GM18505 (cell line): ENCODE data around the gene SPAG16.

ENCODE experiments used
- ATAC-seq: cut with Tn5 transposase; IDR thresholded peaks from one replicate; pipeline ENCODE4 v1.9.1; 2021; ENCODE audit not compliant: unreplicated experiment
- POLR2A ChIP-seq: IDR thresholded peaks from 4 replicates; pipeline ENCODE4 v1.6.1; 2011; ENCODE audit warnings: borderline replicate concordance; ENCODE audit not compliant: insufficient read depth, insufficient read length; ENCODE audit errors: extremely low read depth

SPAG16 gene

GRCh38 chr2:214203214-214203613, 919.0 kb downstream of the SPAG16 start:
- ATAC-seq = no peak
- no peak for TF ChIP-seq POLR2A

- ATAC-seq = no peak
- TF ChIP-seq POLR2A = no peak
Measured at GRCh38 chr2:214203744-214204289, 919.6 kb downstream of the SPAG16 start.

- no peak for TF ChIP-seq POLR2A
- ATAC-seq = no peak
Measured at GRCh38 chr2:214215107-214215506, 930.8 kb downstream of the SPAG16 start.

GRCh38 chr2:214217136-214217535, 932.9 kb downstream of the SPAG16 start:
- no peak for ATAC-seq
- no peak for TF ChIP-seq POLR2A

GRCh38 chr2:214217599-214217998, 933.3 kb downstream of the SPAG16 start:
- ATAC-seq = no peak

GRCh38 chr2:214220251-214220650, 936.0 kb downstream of the SPAG16 start:
- no peak for TF ChIP-seq POLR2A

More at GRCh38 chr2:214217599-214217998, 933.3 kb downstream of the SPAG16 start:
- TF ChIP-seq POLR2A = no peak

GRCh38 chr2:214226061-214226460, 941.8 kb downstream of the SPAG16 start:
- no peak for TF ChIP-seq POLR2A
- no peak for ATAC-seq

More at GRCh38 chr2:214220251-214220650, 936.0 kb downstream of the SPAG16 start:
- ATAC-seq = no peak

GRCh38 chr2:214232271-214232670, 948.0 kb downstream of the SPAG16 start:
- TF ChIP-seq POLR2A = no peak
- no peak for ATAC-seq

- TF ChIP-seq POLR2A = no peak
- no peak for ATAC-seq
Measured at GRCh38 chr2:214233164-214233563, 948.9 kb downstream of the SPAG16 start.

- no peak for TF ChIP-seq POLR2A
- ATAC-seq = no peak
Measured at GRCh38 chr2:214242797-214243196, 958.5 kb downstream of the SPAG16 start.

- no peak for ATAC-seq
- TF ChIP-seq POLR2A = no peak
Measured at GRCh38 chr2:214244847-214245246, 960.6 kb downstream of the SPAG16 start.

- no peak for TF ChIP-seq POLR2A
- ATAC-seq = no peak
Measured at GRCh38 chr2:214246417-214246816, 962.2 kb downstream of the SPAG16 start.

- ATAC-seq = no peak
- no peak for TF ChIP-seq POLR2A
Measured at GRCh38 chr2:214247531-214247930, 963.3 kb downstream of the SPAG16 start.

- no peak for ATAC-seq
- no peak for TF ChIP-seq POLR2A
Measured at GRCh38 chr2:214255046-214255445, 970.8 kb downstream of the SPAG16 start.

- no peak for ATAC-seq
- TF ChIP-seq POLR2A = no peak
Measured at GRCh38 chr2:214261683-214262082, 977.4 kb downstream of the SPAG16 start.
